CD4-positive, alpha-beta T cell treated with Interleukin-1 beta for 1 hour (primary cell): ENCODE measurements around the gene CCDC107.
"Not testable (repeated sequence)": the region's sequence is repeated elsewhere in the genome, so short reads cannot be mapped to it uniquely, and the experiment has no call there.

ENCODE experiments used
- DNase-seq, 2 donors: peaks; one replicate each; pipeline ENCODE4 v3.0.0-alpha.2; 2020 to 2022

The CCDC107 gene

GRCh38 chr9:35638751-35639150 is 19.3 kb upstream of the CCDC107 start:
- peak; percentile 53 to 59 for DNase-seq

- DNase-seq: not testable (repeated sequence)
Measured at GRCh38 chr9:35639225-35639624, 18.9 kb upstream of the CCDC107 start.

GRCh38 chr9:35639631-35640030 is 18.5 kb upstream of the CCDC107 start:
- no peak for DNase-seq

DNA sequence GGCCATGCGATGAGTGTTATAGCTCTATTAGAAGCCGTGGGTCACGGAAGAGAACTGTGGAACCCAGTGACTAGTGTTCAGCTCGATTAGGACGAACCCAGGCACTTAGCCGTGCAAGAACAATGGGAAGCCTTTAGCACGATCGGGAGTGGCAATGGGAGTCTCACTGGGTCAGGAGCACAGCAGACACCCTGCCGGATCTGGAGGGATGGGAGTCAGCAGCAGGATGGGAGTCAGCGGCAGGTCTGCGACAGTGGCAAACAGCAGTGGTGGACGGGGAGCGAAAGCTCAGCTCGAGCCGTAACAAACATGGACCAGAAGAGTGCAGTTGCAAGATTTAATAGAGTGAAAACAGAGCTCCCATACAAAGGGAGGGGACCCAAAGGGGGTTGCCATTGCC is 17.7 kb upstream of the CCDC107 start:
- DNase-seq: not testable (repeated sequence)

DNA sequence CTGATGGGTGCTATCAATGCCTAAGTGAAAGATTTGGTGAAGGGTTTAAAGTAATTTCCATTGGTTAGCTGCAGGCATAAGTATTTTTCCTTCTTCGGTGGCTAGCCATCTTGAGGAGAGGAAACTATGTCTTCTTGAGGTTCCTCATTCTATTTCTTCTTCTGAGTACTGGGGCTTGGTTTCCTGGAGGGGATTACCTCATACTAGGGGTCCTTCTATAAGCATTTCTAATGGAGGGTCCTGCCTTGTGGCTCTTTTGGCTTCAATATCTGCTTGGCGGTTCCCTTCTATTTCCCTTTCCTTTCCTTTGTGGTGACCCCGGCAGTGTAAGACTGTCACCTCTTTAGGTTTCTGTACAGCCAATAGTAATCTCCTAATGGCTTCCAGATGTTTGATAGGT is 16.6 kb upstream of the CCDC107 start:
- DNase-seq: not testable (repeated sequence)

DNA sequence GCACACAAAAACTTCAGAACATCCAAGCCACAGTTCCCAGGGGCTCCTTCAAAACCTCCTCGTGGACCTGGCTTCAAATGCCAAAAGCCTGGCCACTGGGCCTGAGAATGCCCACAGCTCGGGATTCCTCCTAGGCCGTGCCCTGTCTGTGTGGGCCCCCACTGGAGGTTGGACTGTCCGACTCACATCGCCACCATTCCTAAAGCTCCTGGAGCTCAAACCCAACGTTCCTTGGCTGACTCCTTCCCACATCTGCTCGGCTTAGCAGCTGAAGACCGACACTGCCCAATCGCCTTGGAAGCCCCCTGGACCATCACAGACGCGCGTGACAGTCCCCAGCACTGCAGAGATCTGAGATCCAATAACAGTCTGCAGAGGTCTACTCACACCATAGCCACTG is 15.0 kb upstream of the CCDC107 start:
- DNase-seq: no peak

GRCh38 chr9:35645736-35646135 is 12.4 kb upstream of the CCDC107 start:
- not testable (repeated sequence) for DNase-seq

GRCh38 chr9:35646153-35646532 is 11.9 kb upstream of the CCDC107 start:
- DNase-seq: no peak

GRCh38 chr9:35646533-35647265 is 11.4 kb upstream of the CCDC107 start:
- peak; percentile 91 to 92 for DNase-seq

DNA sequence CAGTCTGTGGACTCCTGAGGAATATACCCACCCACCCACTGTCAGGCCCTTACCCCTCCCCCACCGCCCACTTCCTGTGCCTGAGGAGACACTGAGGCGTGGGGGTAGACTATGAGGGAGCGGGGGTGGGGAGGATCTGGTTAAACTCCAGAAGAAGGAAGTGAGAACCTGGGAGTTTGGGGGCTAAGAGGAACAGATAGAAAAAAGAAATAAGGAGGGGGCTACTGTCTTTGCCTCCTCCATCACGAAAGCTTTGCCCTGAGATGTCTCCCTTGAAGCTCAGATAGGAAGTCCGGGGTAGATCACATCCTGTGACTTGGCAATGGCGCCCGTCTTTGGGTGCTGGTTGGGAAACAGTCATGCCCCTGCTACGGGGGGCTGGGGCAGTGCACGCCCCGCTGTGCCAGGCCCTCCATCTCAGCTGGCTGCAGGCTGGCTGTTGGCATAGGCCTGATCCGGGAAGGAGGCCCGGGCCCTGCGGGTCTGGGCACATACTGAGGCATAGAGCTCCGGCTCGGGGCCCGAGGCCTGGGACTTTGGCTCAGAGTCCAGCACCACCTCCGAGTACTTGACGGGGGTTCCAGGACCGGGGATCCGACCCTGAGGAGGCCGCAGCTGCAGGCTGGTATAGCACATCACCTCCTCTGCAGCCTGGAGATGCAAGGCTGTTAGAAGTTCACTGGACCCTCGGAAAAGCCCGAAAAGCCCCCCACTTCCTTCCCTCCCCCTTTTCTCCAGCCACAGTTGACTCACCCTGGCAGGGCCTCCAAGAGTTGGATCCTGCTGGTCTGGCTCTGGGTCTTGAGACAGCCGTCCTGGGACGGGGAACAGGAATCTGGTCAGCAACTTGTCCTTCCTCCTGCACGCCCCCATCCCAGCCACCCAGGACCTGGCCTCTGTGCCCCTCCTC is 8.4 kb upstream of the CCDC107 start:
- DNase-seq: peak in 1 of 2 donors; percentile 50

DNA sequence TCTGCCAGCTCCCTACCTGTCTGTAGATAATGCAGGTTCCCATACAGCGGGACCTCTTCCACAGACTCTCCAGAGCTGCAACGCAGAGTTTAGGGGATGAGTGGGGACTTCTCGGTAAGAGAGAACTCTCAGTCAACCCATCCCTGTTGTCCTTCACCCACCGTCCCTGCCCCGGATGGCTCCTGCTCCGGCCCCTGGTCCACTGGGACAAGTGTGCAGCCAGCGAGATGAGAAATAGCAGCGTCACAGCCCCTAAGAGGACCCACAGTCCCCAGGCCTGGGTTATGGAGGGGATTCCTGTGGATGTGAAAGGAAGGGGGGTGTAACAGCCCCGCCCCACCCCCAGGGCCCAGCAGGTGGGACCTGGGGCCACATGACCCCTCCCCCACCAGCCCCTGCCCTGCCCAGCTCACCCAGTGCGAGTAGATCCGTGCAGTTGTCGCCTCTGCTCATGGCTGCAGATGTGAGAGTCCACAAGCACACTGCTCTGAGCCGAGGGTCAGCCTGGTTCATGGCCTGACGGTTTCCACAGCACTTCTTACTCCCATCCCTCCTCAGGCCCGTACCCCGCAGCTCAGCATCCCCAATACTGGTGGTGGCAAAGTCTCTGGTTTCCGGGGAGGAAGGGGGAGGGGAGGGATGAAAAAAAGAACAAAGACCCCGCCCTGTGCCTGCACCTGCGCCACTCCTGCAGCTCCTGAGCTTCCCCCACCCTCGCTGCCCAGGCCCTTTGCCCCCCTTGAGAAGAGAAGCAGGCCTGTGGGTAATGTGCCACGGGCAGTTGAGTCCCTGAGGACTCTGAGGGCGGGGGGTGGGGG is 7.5 kb upstream of the CCDC107 start, which contains the start of gene SIT1:
Gene SIT1 (minus strand): TSS at position 591 of the 818 bp plus-strand sequence. CDS start 78 bp downstream, at position 513.
- DNase-seq: peak; percentile 28 to 48

DNA sequence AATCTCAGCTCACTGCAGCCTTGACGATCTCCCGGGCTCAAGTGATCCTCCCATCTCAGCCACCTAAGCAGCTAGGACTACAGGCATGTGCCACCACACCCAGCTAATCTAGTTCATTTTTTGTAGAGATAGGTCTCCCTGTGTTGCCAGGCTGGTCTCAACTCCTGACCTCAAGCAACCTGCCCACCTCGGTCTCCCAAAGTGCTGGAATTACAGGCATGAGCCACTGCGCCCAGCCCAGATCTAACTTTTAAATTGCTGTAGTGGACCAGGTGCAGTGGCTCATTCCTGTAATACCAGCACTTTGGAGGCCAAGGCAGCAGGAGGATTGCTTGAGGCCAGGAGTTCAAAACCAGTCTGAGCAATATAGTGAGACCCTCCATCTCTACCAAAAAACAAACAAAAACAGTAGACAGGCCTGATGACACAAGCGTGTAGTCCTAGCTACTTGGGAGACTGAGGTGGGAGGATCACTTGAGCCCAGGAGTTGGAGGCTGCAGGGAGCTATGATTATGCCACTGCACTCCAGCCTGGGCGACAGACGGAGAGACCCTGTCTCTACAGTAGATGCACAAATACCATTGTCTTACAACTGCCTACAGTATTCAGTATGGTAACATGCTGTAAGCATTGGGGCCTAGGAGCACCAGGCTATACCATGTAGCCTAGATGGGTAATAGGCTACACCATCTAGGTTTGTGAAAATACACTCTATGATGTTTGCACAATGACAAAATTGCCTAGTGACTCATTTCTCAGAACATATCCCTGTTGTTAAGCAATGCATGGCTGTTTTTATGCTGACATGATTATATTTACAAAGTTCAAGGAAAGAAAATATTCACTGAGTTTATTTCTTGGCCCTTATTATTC is 5.9 kb upstream of the CCDC107 start:
- no peak for DNase-seq

- DNase-seq: no peak
Measured at GRCh38 chr9:35652829-35653209, 5.3 kb upstream of the CCDC107 start.

- no peak for DNase-seq
Measured at GRCh38 chr9:35653611-35654010, 4.5 kb upstream of the CCDC107 start.

- no peak for DNase-seq
Measured at GRCh38 chr9:35656348-35656747, 1.7 kb upstream of the CCDC107 start.

- DNase-seq: peak in 1 of 2 donors; percentile 15
Measured at GRCh38 chr9:35656831-35657545, 1.1 kb upstream of the CCDC107 start.

- DNase-seq: peak; percentile 91 to 93
Measured at GRCh38 chr9:35657546-35658136, 451 bp upstream of the CCDC107 start, which contains the start of gene RMRP. Gene RMRP, minus strand, starts transcription at chr9:35658019.

- peak in 1 of 2 donors; percentile 21 for DNase-seq
Measured at GRCh38 chr9:35658968-35659220, 802 bp downstream of the CCDC107 start.

- DNase-seq: no peak
Measured at GRCh38 chr9:35659340-35659739, 1.2 kb downstream of the CCDC107 start.

DNA sequence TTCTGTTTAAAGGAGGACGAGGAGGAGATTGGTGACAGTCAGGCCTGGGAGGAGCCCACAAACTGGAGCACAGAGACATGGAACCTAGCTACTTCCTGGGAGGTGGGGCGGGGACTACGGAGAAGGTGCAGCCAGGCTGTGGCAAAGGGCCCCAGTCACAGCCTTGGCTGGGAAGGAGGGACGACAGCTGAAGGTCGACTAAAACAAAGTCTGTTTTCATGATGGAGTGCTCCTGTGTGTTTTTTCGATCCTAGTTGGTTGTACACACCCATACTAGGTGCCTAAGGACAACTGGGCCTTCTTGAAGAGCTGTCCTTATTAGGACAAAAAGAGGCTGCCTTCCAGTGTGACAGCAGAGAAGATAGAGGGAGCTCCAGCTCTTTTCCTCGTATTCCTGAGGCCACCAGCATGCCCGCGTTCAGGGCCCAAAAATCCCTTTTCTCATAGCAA is 2.9 kb downstream of the CCDC107 start:
- DNase-seq: no peak
